SK-N-SH (cell line): ENCODE measurements around the gene SLCO2A1. TPM values are rescaled to one million over a fixed set of nuclear protein-coding genes. Genes with fewer than 3 reads are reported as not detected.

Experiments used
- CTCF ChIA-PET: fragments of 300-600, 350-600 bp; formaldehyde crosslinking; extraction: SDS; loops from one replicate; lab custom pipeline; 2021; lab: Yijun Ruan, JAX
- POLR2A ChIA-PET: fragments of 350-600 bp; sonication (Branson Sonifier 250); formaldehyde crosslinking; extraction: SDS; loops from one replicate; lab custom pipeline; 2020; ENCODE audit warnings: antibody characterized with exemption, inconsistent platforms; lab: Yijun Ruan, JAX
- DNase-seq: peaks from one replicate; pipeline ENCODE4 v3.0.0; 2012
- H2AFZ ChIP-seq: fragments of 200-600 bp; sonication (generic); 2 replicates; pipeline ENCODE4 v1.8.1; 2016; ENCODE audit warnings: antibody characterized with exemption, mild to moderate bottlenecking, low read depth
- H3F3A ChIP-seq: fragments of 200-600 bp; sonication (generic); replicated peaks from 2 replicates; pipeline ENCODE3; 2016; ENCODE audit warnings: antibody characterized with exemption, mild to moderate bottlenecking; ENCODE audit not compliant: insufficient read depth
- H3K27ac ChIP-seq, 2 experiments: fragments of 200-500 bp in 1 of 2; fragments of 200-600 bp in 1 of 2; sonication (Bioruptor generic) in 1 of 2; sonication (generic), shearing (Covaris generic) in 1 of 2; 2 replicates each; pipeline versions ENCODE4 v1.5.1 to v1.6.1; 2014 to 2016; ENCODE audit warnings: low read depth in 2 of 2, inconsistent platforms in 1 of 2, low read length in 1 of 2, mild to moderate bottlenecking in 1 of 2, mixed read lengths in 1 of 2
- H3K27me3 ChIP-seq: fragments of 200-600 bp; sonication (generic), shearing (Covaris generic); 2 replicates; pipeline ENCODE4 v1.6.1; 2016; ENCODE audit warnings: mixed run types; ENCODE audit not compliant: insufficient read depth
- H3K36me3 ChIP-seq, 2 experiments: fragments of 200-500 bp in 1 of 2; fragments of 200-600 bp in 1 of 2; sonication (Bioruptor generic) in 1 of 2; sonication (generic) in 1 of 2; replicated peaks in 1 of 2; 2 replicates each; pipeline versions ENCODE3 to v1.5.1; 2014 to 2016; ENCODE audit warnings: low read length in 1 of 2, mild to moderate bottlenecking in 1 of 2; ENCODE audit not compliant: insufficient read depth in 2 of 2, control insufficient read depth in 1 of 2
- H3K4me1 ChIP-seq, 2 experiments: fragments of 200-500 bp in 1 of 2; fragments of 200-600 bp in 1 of 2; sonication (Bioruptor generic) in 1 of 2; sonication (generic), shearing (Covaris generic) in 1 of 2; 2 replicates each; pipeline versions ENCODE4 v1.5.1 to v1.6.1; 2014 to 2016; ENCODE audit warnings: low read depth in 1 of 2, low read length in 1 of 2, mixed run types in 1 of 2; ENCODE audit not compliant: insufficient read depth in 2 of 2, control insufficient read depth in 1 of 2
- H3K4me2 ChIP-seq: fragments of 200-600 bp; sonication (generic), shearing (Covaris generic); 2 replicates; pipeline ENCODE4 v1.6.1; 2017; ENCODE audit warnings: mixed run types
- H3K4me3 ChIP-seq, 2 experiments: fragments of 200-500 bp in 1 of 2; fragments of 200-600 bp in 1 of 2; sonication (Bioruptor generic) in 1 of 2; sonication (generic), shearing (Covaris generic) in 1 of 2; 2 replicates each; pipeline versions ENCODE4 v1.5.1 to v1.8.1; 2014 to 2016; ENCODE audit warnings: low read depth in 2 of 2, inconsistent platforms in 1 of 2, low read length in 1 of 2, mild to moderate bottlenecking in 1 of 2, mixed read lengths in 1 of 2, moderate library complexity in 1 of 2
- H3K79me2 ChIP-seq: fragments of 200-600 bp; sonication (generic); 2 replicates; pipeline ENCODE4 v1.8.1; 2017; ENCODE audit warnings: mild to moderate bottlenecking; ENCODE audit not compliant: insufficient read depth
- H3K9ac ChIP-seq: fragments of 200-600 bp; sonication (generic); 2 replicates; pipeline ENCODE4 v1.6.1; 2017; ENCODE audit warnings: mixed run types
- H3K9me2 ChIP-seq: fragments of 200-600 bp; sonication (generic); 2 replicates; pipeline ENCODE4 v1.6.1; 2017; ENCODE audit warnings: mixed run types
- H3K9me3 ChIP-seq: fragments of 200-600 bp; sonication (generic); 2 replicates; pipeline ENCODE4 v1.6.1; 2017; ENCODE audit warnings: mixed run types, mild to moderate bottlenecking, moderate library complexity
- H4K20me1 ChIP-seq: fragments of 200-600 bp; sonication (generic); 2 replicates; pipeline ENCODE4 v1.6.1; 2017; ENCODE audit warnings: mild to moderate bottlenecking, mixed run types; ENCODE audit not compliant: insufficient read depth
- CTCF ChIP-seq: fragments of 200-600 bp; sonication (generic); IDR thresholded peaks from 2 replicates; pipeline ENCODE4 v1.6.1; 2017; ENCODE audit warnings: antibody characterized with exemption, mild to moderate bottlenecking, moderate library complexity
- EZH2phosphoT487 ChIP-seq: fragments of 200-600 bp; sonication (generic); IDR thresholded peaks from 2 replicates; pipeline ENCODE4 v1.6.1; 2017; ENCODE audit warnings: low read depth, mixed run types, mild to moderate bottlenecking, antibody characterized with exemption, moderate library complexity, borderline replicate concordance
- FOXJ3 ChIP-seq: sonication (generic); formaldehyde crosslinking; IDR thresholded peaks from 2 replicates; pipeline ENCODE4 v1.5.1; 2020; ENCODE audit warnings: mild to moderate bottlenecking, missing genetic modification reagents
- GATA2 ChIP-seq: sonication (generic); formaldehyde crosslinking; IDR thresholded peaks from 2 replicates; pipeline ENCODE4 v1.5.0; 2020; ENCODE audit warnings: mild to moderate bottlenecking, missing genetic modification reagents
- JUND ChIP-seq: IDR thresholded peaks from 2 replicates; pipeline ENCODE4 v1.4.0; 2012
- MAX ChIP-seq: IDR thresholded peaks from 2 replicates; pipeline ENCODE4 v1.4.0; 2012; ENCODE audit warnings: low read depth
- NFIC ChIP-seq: IDR thresholded peaks from 2 replicates; pipeline ENCODE4 v1.4.0; 2012; ENCODE audit warnings: borderline replicate concordance
- PBX3 ChIP-seq: IDR thresholded peaks from 2 replicates; pipeline ENCODE4; 2012
- POLR2AphosphoS5 ChIP-seq: IDR thresholded peaks from 2 replicates; pipeline ENCODE4 v1.6.1; 2012; ENCODE audit warnings: low read depth, low read length
- RAD21 ChIP-seq: IDR thresholded peaks from 2 replicates; pipeline ENCODE4 v1.6.1; 2012; ENCODE audit warnings: mild to moderate bottlenecking, low read length
- RCOR1 ChIP-seq: fragments of 150-350 bp; IDR thresholded peaks from 2 replicates; pipeline ENCODE4 v1.6.1; 2017; ENCODE audit warnings: antibody characterized with exemption, low read length
- REST ChIP-seq: IDR thresholded peaks from 2 replicates; pipeline ENCODE4 v1.6.1; 2012; ENCODE audit warnings: mild to moderate bottlenecking, low read depth, low read length, moderate library complexity
- RFX5 ChIP-seq: IDR thresholded peaks from 2 replicates; pipeline ENCODE4 v1.6.1; 2012; ENCODE audit warnings: mild to moderate bottlenecking, improper control_type of control experiment, low read length
- RXRA ChIP-seq: IDR thresholded peaks from 2 replicates; pipeline ENCODE4 v1.4.0; 2012; ENCODE audit warnings: low read depth, mild to moderate bottlenecking, borderline replicate concordance
- SMC3 ChIP-seq: IDR thresholded peaks from 2 replicates; pipeline ENCODE4 v1.6.1; 2012; ENCODE audit warnings: low read depth, low read length, improper control_type of control experiment
- TAF1 ChIP-seq: IDR thresholded peaks from 2 replicates; pipeline ENCODE4 v1.6.1; 2012; ENCODE audit warnings: low read depth, mild to moderate bottlenecking, low read length, moderate library complexity, borderline replicate concordance
- USF2 ChIP-seq: fragments of 150-350 bp; IDR thresholded peaks from 2 replicates; pipeline ENCODE4 v1.6.1; 2017; ENCODE audit warnings: antibody characterized with exemption, low read length, low read depth, borderline replicate concordance
- YY1 ChIP-seq: IDR thresholded peaks from 2 replicates; pipeline ENCODE4 v1.4.0; 2012; ENCODE audit warnings: low read depth, mild to moderate bottlenecking
- ZBTB33 ChIP-seq: IDR thresholded peaks from 2 replicates; pipeline ENCODE4 v1.4.0; 2012; ENCODE audit warnings: low read depth, borderline replicate concordance
- WGBS: methylation state at CpG from one replicate; pipeline ENCODE4 v1.1.6; 2017; ENCODE audit warnings: low lambda C conversion rate; 5-methylcytosine and 5-hydroxymethylcytosine counted together
- polyA plus RNA-seq, 3 experiments: library from polyadenylated mRNA; depleted of rRNA; stranded (reverse); fragments of >200 nt; gene quantifications; 2 replicates each; pipeline ENCODE4 v1.2.3, GENCODE V29; 2012

SLCO2A1 gene
- polyA plus RNA-seq, 1 of the 3 experiments (the other 2 are of a cell fraction): 9.3 TPM

- Histone ChIP-seq H3K36me3 (no peaks in the 10 kb centered on the region), H3K27me3 (no peaks in the 10 kb centered on the region), H3K4me3 (no peak overlapping the region), H3K4me1 (peaks cover 3 to 5% of the 10 kb centered on the region in 2 experiments; a peak in 2 of 4 replicates), H3K9ac (no peak overlapping the region), H3K9me3 (no peaks in the 10 kb centered on the region), H3K27ac (no peak overlapping the region), H2AFZ (no peak overlapping the region), H3K9me2 (no peaks in the 10 kb centered on the region)
- DNase-seq: no peak
- CTCF ChIA-PET: no interaction called here
- TF ChIP-seq TAF1: no peak
- no peak for TF ChIP-seq FOXJ3 (CRISPR knock-in tag)
- TF ChIP-seq REST: no peak
- no peak for TF ChIP-seq JUND
- TF ChIP-seq USF2: no peak
- TF ChIP-seq POLR2AphosphoS5: no peak
- TF ChIP-seq ZBTB33: no peak
- TF ChIP-seq RFX5: no peak
- no peak for TF ChIP-seq CTCF
- TF ChIP-seq EZH2phosphoT487: no peak
- no peak for TF ChIP-seq RXRA
- TF ChIP-seq RAD21: no peak
- no peak for TF ChIP-seq PBX3
- TF ChIP-seq GATA2 (CRISPR knock-in tag): no peak
- no peak for TF ChIP-seq SMC3
- no peak for TF ChIP-seq YY1
- TF ChIP-seq NFIC: no peak
- no peak for TF ChIP-seq RCOR1
- TF ChIP-seq MAX: no peak
- TF ChIP-seq, all 33 proteins: peak for 0
- no peaks in the 10 kb centered on the region for H3K79me2 ChIP-seq
- WGBS: 85% methylated on average over 7 of the region's 7 CpGs
- POLR2A ChIA-PET: no interaction called here
- H4K20me1 ChIP-seq: no peaks in the 10 kb centered on the region
- H3K4me2 ChIP-seq: no peak overlapping the region
- no peaks in the 10 kb centered on the region for H3F3A ChIP-seq
Measured at GRCh38 chr3:134056464-134056891, 26.8 kb upstream of the SLCO2A1 start.
